Measurements from ENCODE around the gene SLC30A2.

SLC30A2 gene

GRCh38 chr1:26070296-26070962 is 24.5 kb upstream of the SLC30A2 start:
- DNase-seq (ENCODE audit: low read depth in 2 of 2) = no peak

DNA sequence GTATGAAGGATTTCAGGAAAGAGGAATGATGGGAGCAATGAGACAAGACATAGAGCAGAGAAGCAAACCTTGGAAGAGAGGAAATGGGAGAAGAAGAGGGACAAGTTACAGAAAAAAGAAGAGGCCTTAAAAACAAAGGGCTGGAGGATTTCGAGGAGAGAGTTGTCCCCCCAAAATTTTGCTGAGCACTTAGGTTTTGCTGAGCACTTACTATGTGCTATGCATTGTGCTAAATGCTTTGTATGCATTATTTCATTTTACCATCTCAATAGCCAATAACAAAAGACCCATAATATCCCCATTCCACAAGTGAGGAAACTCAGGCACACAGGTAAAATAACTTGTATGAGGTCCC is 24.0 kb upstream of the SLC30A2 start:
- no peak for DNase-seq (ENCODE audit: low read depth in 2 of 2)

GRCh38 chr1:26067432-26067911 is 21.6 kb upstream of the SLC30A2 start, which contains the start of gene TRIM63:
Gene TRIM63, minus strand, starts transcription at chr1:26067630. Its CDS starts 136 bp downstream, at chr1:26067494.
- no peak for DNase-seq (ENCODE audit: low read depth in 2 of 2)

- no peak for DNase-seq (ENCODE audit: low read depth in 2 of 2)
Observed at GRCh38 chr1:26066857-26067256, 20.9 kb upstream of the SLC30A2 start.

DNA sequence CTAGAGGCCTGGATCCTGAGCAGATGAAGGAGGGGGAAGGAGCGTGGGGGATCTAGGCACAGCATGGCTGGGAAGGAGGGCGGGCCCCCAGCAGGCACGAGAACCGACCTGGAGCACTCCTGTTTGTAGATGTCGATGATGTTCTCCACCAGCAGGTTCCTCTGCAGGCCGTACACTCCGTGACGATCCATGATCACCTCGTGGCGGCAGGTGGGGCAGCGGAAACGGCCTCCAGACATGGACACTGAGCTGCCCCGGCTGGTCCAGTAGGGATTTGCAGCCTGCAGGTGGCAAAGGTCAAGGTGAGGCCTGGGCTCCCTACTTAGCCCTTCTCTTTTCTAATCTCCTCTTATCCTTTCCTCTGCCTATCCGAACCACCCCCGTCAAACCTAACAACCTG is 20.2 kb upstream of the SLC30A2 start:
- DNase-seq (ENCODE audit: low read depth in 2 of 2) = no peak

DNA sequence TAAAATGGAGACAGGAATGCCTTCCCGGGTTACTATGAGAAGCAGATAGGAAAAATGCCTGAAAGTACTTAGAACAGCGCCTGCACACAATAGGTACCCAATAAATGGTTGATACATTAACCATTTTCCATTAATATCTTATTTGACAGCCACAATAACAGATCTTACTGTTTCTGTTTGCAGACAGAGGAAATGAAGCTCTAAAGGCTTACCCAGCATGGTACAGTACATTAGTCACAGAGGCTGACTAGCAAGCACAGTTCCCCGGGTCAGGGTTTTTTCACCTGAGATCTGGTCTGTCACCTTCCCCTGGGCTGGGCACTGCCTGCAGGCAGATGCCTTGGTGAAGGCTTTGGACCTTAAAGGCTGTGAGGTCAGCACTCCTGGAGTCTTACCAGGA is 18.6 kb upstream of the SLC30A2 start:
- no peak for DNase-seq (ENCODE audit: low read depth in 2 of 2)

- no peak for DNase-seq (ENCODE audit: low read depth in 2 of 2)
Observed at GRCh38 chr1:26060832-26061574, 15.1 kb upstream of the SLC30A2 start.

- DNase-seq (ENCODE audit: low read depth in 2 of 2) = no peak
Observed at GRCh38 chr1:26059906-26060305, 14.0 kb upstream of the SLC30A2 start.

- no peak for DNase-seq (ENCODE audit: low read depth in 2 of 2)
Observed at GRCh38 chr1:26058052-26058595, 12.2 kb upstream of the SLC30A2 start.

DNA sequence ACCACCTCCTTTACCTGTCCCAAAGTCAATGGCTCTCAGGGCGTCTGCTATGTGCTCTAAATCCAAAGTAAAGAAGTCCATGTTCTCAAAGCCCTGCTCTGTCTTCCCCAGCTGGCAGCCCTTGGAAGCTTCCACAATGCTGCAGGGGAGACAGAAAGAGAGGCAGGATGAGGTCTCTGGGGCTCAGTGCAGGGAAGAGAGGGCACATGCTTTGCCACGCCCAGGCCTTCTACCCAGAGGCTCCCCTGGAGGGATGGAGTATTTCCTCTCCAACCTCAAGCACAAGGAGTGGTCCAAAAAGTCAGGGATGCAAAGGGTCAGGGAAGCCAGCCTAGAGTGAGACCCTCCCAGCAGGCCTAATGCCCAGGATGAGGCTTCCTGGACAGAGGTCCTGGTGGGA is 11.3 kb upstream of the SLC30A2 start:
- DNase-seq (ENCODE audit: low read depth in 2 of 2) = no peak

GRCh38 chr1:26055041-26055440 is 9.1 kb upstream of the SLC30A2 start:
- DNase-seq (ENCODE audit: low read depth in 2 of 2) = no peak

GRCh38 chr1:26053718-26054560 is 8.0 kb upstream of the SLC30A2 start:
- DNase-seq (ENCODE audit: low read depth in 2 of 2) = no peak

DNA sequence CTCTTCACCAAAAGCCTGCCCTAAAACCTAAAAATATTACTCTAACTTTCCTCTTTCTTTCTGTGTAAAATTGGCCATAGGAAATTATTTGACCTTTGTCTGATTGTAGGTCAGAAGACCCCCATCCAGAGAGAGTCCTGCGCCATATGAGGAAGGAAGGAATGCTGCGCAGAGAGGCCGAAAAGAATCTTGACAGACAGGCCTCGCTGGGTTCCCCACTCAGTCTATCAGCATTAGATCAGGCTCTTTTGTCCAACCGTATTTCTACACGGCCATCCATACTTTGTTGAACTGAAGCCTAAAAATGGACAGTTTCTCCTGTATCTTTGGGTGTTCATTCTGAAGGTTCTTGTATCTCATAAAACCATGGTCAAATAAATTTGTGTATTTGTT is 4.3 kb upstream of the SLC30A2 start:
- no peak for DNase-seq (ENCODE audit: low read depth in 2 of 2)

GRCh38 chr1:26049531-26050247 is 3.8 kb upstream of the SLC30A2 start:
- no peak for DNase-seq (ENCODE audit: low read depth in 2 of 2)

DNA sequence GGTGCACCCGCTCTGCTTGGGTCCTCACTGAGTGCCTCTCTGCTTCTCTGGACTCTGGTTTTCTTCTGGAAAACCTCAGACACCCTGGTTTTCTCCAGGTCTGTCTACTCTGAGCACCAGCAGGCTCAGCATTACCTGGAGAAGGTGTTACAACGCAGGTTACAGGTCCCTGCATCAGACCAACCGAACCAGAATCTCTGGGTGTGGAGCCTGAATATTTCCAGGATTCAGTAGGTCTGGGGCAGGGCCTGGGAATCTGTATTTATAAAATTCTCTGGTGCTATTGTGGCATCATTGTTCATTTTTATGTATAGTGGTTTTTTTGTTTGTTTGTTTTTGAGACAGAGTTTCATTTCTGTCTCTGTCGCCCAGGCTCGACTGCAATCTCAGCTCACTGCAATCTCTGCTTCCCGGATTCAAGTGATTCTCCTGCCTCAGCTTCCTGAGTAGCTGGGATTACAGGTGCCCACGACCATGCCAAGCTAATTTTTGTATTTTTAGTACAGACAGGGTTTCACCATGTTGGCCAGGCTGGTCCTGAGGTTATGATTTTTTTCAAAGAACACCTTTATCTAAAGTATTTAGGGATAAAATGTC is 1.5 kb upstream of the SLC30A2 start:
- no peak for DNase-seq (ENCODE audit: low read depth in 2 of 2)

- DNase-seq (ENCODE audit: low read depth in 2 of 2) = no peak
Observed at GRCh38 chr1:26046246-26047095, 553 bp upstream of the SLC30A2 start.

DNA sequence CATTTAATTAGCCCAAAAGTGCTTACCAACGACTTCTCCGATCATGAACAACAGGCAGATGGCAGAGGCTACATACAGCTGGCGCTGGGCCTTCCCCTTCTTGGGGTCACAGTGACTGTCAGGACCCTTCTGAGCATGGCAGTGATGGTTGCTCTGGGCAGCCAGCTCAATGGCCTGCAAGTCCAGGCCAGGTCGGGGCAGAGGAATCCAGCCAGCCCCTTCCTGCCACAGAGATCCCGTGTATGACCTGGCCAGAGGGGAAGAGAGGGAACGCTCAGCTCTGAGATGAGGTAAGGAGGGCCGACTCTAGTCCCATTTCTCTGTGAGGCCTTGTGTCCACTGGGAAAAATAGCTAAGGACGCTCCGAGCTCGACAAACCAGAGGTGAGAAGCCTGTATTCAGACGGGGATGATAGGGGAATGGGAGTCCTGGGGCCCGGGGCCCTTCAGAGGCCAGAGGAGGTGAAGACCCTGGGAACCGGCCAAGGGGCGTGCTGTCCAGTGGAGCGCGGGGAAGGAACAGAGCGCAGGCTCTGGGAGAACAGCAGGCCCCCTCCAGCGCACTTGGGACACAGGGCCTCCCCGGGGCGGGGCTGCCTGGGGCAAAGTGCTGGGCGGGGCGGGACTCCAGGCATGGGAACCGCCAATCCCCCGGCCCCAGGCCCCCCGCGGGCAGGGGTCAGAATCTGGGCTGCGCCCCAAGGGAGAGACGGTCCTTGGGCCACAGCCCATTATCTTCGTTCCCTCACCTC is 772 bp downstream of the SLC30A2 start:
- DNase-seq (ENCODE audit: low read depth in 2 of 2) = no peak

- DNase-seq (ENCODE audit: low read depth in 2 of 2) = no peak
Observed at GRCh38 chr1:26044414-26044813, 1.5 kb downstream of the SLC30A2 start.

- DNase-seq (ENCODE audit: low read depth in 2 of 2) = no peak
Observed at GRCh38 chr1:26043765-26044164, 2.2 kb downstream of the SLC30A2 start.

Measured in stimulated activated CD4-positive, alpha-beta T cell treated with anti-CD3 and anti-CD28 coated beads, Interleukin-1b, Interleukin-23, amount 100 ng/mL, for 4 hours (primary cell).